Superior temporal gyrus (tissue), 1 donor: ENCODE results near the gene FOXL2NB.
A peak's percentile ranks its signal among the peaks of the same experiment; 100 is the strongest.
"Not testable (repeated sequence)": the region's sequence is repeated elsewhere in the genome, so short reads cannot be mapped to it uniquely, and the experiment has no call there.

Experiments used
- DNase-seq: peaks from one replicate; pipeline ENCODE4 v3.0.0-alpha.2; 2016; ENCODE audit errors: extremely low spot score

Gene FOXL2NB

DNA sequence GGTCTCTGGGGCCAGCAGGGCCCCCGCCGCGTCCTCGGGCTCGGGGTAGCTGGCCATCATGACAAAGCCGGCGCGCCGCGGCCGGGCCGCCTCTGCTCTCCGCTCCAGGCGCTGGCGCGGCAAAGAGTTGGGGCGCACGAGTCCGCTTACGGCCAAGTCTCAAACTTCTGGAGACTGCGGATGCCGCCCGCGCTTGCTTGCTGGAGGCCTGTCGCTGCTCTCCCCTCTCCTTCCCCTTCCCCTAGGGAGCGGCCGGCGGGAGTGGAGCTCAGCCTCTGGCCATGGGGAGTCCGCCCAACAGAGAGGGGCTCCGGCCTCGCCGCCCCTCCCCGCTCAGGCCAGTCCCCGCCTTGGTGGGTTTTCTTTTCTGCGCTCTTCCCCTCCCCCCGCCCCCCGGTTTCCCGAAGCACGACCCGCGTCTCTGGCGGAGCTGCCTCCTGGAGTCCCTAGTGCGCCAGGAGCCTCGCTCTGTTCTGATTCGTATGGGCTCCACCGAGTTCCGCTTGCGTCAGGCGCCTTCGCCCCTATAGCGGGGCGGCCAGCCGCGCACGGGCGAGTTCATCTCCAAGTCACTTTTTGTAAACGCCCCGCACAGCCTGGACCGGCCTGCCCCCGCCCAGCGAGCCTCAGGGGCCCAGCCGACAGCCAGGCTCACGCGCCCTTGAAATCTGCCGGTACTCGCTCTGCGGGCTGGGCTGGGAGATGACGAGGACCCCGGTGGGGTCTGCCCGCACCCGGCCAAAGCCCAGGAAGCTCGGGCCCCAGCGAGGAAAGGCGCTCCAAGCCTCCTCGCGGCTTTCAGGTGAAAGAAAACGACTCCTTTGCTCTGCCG lies at the start of gene FOXL2NB, which contains the start of gene FOXL2:
TSS of gene FOXL2NB (plus strand) at position 555 of the 832 bp plus-strand sequence. CDS start at position 703, 148 bp downstream.
TSS of gene FOXL2 (minus strand) at position 475 of the 832 bp plus-strand sequence. CDS start at position 60, 415 bp downstream.
- no peak for DNase-seq

GRCh38 chr3:138898301-138898700 lies 48.7 kb upstream of the FOXL2NB start:
- no peak for DNase-seq

- DNase-seq: no peak
Observed at GRCh38 chr3:138898708-138899107, 48.3 kb upstream of the FOXL2NB start.

GRCh38 chr3:138899351-138899991 lies 47.5 kb upstream of the FOXL2NB start:
- no peak for DNase-seq

DNA sequence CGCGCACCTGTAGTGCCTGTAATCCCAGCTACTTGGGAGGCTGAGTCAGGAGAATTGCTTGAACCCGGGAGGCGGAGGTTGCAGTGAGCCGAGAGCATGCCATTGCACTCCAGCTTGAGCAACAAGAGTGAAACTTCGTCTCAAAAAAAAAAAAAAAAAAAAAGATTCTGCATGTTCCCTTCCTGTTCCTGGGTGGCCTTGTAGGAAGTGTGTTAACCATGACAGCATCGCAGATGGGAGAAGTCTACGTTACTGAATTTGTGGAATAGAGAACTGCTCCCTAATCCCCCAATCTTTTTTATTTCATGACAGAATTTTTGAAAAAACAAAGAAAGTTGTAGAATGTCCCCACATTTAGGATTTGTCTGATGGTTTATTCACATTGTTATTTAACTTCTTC lies 45.5 kb upstream of the FOXL2NB start:
- no peak for DNase-seq

DNA sequence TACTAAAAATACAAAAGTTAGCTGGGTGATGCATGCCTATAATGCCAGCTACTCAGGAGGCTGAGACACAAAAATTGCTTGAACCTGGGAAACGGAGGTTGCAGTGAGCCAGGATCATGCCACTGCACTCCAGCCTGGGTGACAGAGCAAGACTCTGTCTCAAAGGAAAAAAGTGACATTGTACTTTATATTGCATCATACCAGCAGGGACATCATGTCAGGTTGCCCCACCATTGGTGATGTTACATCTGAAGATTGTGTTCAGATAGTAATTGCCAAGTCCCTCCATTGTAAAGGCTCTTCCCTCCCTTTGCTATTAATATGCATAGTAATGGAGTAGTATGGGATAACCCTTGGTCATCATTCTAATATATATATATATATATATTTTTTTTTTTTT lies 44.8 kb upstream of the FOXL2NB start:
- no peak for DNase-seq

DNA sequence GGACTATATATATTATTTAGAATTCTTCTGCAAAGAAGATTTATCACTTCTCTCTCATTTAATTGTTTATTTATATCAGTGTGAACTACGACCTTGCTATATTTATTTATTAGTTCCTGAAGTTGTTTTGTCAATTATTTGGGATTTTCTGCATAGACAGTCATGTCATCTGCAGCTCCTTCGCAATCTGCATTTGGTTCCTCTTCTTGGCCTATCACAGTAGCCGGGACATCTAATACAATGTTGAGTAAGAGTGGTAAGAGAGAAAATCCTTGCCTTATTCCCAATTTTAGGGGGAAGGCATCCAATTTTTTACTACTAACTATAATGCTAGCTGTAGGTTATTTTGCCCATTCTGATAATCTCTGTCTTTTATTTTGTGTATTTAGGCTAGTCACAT lies 39.5 kb upstream of the FOXL2NB start:
- DNase-seq: no peak

GRCh38 chr3:138908846-138909245 lies 38.2 kb upstream of the FOXL2NB start:
- DNase-seq: no peak

DNA sequence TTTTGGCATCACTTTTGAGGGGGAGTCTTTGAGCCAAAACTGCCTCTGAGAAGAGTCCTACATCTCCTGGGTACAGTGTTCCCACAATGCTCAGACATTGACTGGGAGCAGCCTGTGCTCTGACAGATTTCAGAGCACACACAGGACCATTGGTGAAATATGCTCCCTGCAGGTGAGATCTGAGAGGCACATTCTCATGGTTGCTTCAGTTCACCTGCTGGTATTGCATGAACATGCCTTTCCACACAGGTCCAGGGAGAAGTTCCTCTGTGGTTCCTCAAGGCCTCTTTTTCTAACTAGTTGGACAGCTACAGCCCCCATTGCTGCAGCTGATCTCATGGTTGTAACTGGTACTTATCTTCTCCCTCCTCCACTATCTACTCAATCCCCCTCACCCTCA lies 37.1 kb upstream of the FOXL2NB start:
- no peak for DNase-seq

- no peak for DNase-seq
Observed at GRCh38 chr3:138911621-138912020, 35.4 kb upstream of the FOXL2NB start.

- no peak for DNase-seq
Observed at GRCh38 chr3:138912237-138912636, 34.8 kb upstream of the FOXL2NB start.

- DNase-seq: no peak
Observed at GRCh38 chr3:138913766-138914165, 33.3 kb upstream of the FOXL2NB start.

DNA sequence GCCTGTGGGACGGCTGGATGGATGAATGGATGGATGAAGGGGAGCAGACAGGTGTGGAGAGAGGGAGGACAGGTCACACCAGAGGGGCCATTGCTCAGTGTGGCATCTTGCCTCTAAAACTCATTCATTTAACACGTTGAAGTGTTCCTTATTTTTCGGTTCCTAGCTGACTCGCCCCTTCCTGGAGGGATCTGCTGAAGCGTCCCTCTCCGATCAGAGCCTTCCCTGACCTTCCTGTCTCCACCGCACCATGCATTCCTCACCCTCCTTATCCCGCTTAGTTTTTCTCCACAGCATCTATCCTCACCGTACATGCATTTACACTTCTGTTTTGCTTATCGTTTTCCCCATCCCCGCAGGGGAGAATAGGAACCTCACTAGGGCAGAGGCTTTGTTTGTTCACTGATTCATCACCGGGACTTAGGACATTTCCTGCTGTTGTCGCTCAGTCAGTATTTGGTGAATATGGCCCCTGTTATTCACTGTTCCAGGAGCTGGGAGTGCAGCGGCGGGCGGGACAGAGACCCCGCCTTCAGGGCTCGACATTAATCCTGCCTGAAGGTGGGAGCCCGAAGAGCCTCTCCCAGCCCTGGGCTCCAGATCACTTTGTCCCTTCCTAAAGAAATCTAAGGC lies 32.0 kb upstream of the FOXL2NB start:
- no peak for DNase-seq

GRCh38 chr3:138915503-138916498 lies 31.2 kb upstream of the FOXL2NB start:
- DNase-seq: peak; percentile 83

GRCh38 chr3:138916824-138917223 lies 30.2 kb upstream of the FOXL2NB start:
- no peak for DNase-seq

GRCh38 chr3:138919325-138919724 lies 27.7 kb upstream of the FOXL2NB start:
- no peak for DNase-seq

DNA sequence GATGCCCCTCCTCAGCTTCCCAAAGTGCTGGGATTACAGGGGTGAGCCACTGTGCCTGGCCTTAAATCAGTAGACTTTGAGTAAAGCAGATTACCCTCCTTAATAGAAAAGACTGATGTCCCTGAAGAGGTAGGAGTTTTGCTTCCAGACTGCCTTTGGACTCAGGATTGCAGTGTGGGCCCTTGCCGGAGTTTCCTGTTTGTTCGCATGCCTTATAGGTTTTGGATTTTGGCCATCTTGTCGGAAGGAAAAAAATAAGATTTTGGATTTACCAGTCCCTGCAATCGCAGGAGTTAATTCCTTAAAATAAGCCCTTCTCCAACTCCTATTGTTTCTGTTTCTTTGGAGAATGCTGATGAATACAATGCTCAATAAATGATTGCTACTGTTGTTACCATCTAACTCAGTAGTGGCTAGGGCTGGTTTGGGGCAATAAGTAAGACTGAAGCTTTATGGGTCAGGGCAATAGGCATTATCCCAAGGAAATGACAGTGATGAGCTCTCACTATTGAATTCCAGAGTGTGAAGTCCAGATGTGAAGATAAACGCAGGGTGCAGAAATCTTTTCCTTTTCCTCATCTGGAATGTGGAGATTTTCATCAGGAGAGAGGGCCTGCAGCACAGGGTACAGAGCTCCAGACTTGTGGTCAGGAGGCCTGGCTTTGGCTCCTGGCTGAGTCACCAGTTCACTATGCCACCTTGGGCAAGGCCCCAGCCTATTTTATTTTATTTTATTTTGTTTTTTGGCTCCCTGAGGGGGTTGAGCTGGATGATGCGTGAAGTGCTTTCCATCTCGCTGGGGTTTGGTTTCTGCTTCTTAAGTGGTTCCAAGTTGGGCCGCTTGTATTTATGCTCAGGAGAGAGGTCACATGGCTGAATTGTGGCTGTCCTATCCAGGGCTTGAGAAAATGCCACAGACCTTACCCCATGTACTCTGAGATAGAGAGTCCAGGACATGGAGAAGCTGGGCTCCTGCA lies 25.4 kb upstream of the FOXL2NB start:
- DNase-seq: no peak

GRCh38 chr3:138922400-138922799 lies 24.6 kb upstream of the FOXL2NB start:
- DNase-seq: not testable (repeated sequence)

- DNase-seq: peak; percentile 85
Observed at GRCh38 chr3:138923531-138923994, 23.5 kb upstream of the FOXL2NB start.
